Uterus (tissue), 4 donors: ENCODE results near the gene SRPK2. TPM values are rescaled to one million over a fixed set of nuclear protein-coding genes. Genes with fewer than 3 reads are reported as not detected.

Experiments used
- DNase-seq, 2 donors: peaks; one replicate each; pipeline ENCODE4 v3.0.0-alpha.2; 2019 to 2020
- H3K27ac ChIP-seq, 2 donors: fragments of 200-600 bp; sonication (generic); 1 replicate in 1 of 2; 2 replicates in 1 of 2; pipeline ENCODE4 v1.5.1; 2016 to 2018
- H3K27me3 ChIP-seq, 2 donors: fragments of 200-600 bp; sonication (generic); one replicate each; pipeline ENCODE4 v1.5.1; 2018 to 2019; ENCODE audit warnings: control low read depth in 1 of 2
- H3K36me3 ChIP-seq, 2 donors: fragments of 200-600 bp; sonication (generic); one replicate each; pipeline ENCODE4 v1.5.1; 2019; ENCODE audit warnings: control low read depth in 1 of 2
- H3K4me1 ChIP-seq, 2 donors: fragments of 200-600 bp; sonication (generic); one replicate each; pipeline ENCODE4 v1.5.1; 2018 to 2019; ENCODE audit warnings: control low read depth in 1 of 2
- H3K4me3 ChIP-seq, 2 donors: fragments of 200-600 bp; sonication (generic); 1 replicate in 1 of 2; 2 replicates in 1 of 2; pipeline ENCODE4 v1.5.1; 2018 to 2019; ENCODE audit warnings: mild to moderate bottlenecking in 1 of 2
- H3K9me3 ChIP-seq, 2 donors: fragments of 200-600 bp; sonication (generic); one replicate each; pipeline ENCODE4 v1.5.1; 2019; ENCODE audit warnings: control low read depth in 1 of 2
- CTCF ChIP-seq, 4 experiments: fragments of 200-600 bp in 2 of 4; fragments of 450-650 bp in 2 of 4; sonication (generic) in 2 of 4; IDR thresholded peaks; one replicate each; pipeline ENCODE4 v1.5.1; 2016 to 2019; ENCODE audit warnings: antibody characterized with exemption in 4 of 4, mild to moderate bottlenecking in 2 of 4, moderate library complexity in 1 of 4
- POLR2A ChIP-seq, 2 donors: fragments of 450-650 bp; IDR thresholded peaks; one replicate each; pipeline ENCODE4 v1.6.1; 2016; ENCODE audit warnings: antibody characterized with exemption in 2 of 2, mild to moderate bottlenecking in 1 of 2, moderate library complexity in 1 of 2
- intact Hi-C: fragments of 100-400 bp; cut with DNase I; formaldehyde crosslinking; loops from one replicate; pipeline ENCODE4 v1.15.1; 2023; ENCODE audit warnings: low total_unique reads
- total RNA-seq, 4 donors: library from RNA; depleted of rRNA in 3 of 4; stranded (reverse); fragments of >200 nt in 3 of 4; gene quantifications; one replicate each; pipeline versions ENCODE4 v1.1.0 to v1.2.4, GENCODE V29; 2014 to 2023
- donor health status: DM: yes; HTN: yes; CAD: no.

SRPK2 gene
- total RNA-seq, 4 donors from 2014 or later = 40.0 to 129 (median 76.6) TPM

- Histone ChIP-seq H3K27me3 (no peaks in the 10 kb centered on the region), H3K36me3 (no peaks in the 10 kb centered on the region), H3K4me1 (no peaks in the 10 kb centered on the region), H3K27ac (no peak overlapping the region), H3K4me3 (no peak overlapping the region), H3K9me3 (no peaks in the 10 kb centered on the region)
- TF ChIP-seq CTCF (IDR thresholded peaks at IDR 0.05) (no peak), POLR2A (IDR thresholded peaks at IDR 0.05) (no peak)
- intact Hi-C loops = no loop called here
- no peak for DNase-seq
Observed at GRCh38 chr7:105157278-105157677, 231.4 kb downstream of the SRPK2 start.

GRCh38 chr7:105156731-105157130, 232.0 kb downstream of the SRPK2 start:
- Histone ChIP-seq H3K4me3 (no peak overlapping the region), H3K36me3 (no peaks in the 10 kb centered on the region), H3K27me3 (no peaks in the 10 kb centered on the region), H3K9me3 (no peaks in the 10 kb centered on the region), H3K4me1 (no peaks in the 10 kb centered on the region), H3K27ac (no peak overlapping the region)
- intact Hi-C loops = no loop called here
- TF ChIP-seq CTCF (IDR thresholded peaks at IDR 0.05) (no peak), POLR2A (IDR thresholded peaks at IDR 0.05) (no peak)
- no peak for DNase-seq

- no peaks in the 10 kb centered on the region for H3K36me3 ChIP-seq
- no peak overlapping the region for H3K27ac ChIP-seq
- TF ChIP-seq CTCF (IDR thresholded peaks at IDR 0.05) (no peak), POLR2A (IDR thresholded peaks at IDR 0.05) (no peak)
- H3K4me1 ChIP-seq = no peaks in the 10 kb centered on the region
- no peaks in the 10 kb centered on the region for H3K9me3 ChIP-seq
- intact Hi-C loops = no loop called here
- H3K4me3 ChIP-seq = no peak overlapping the region
- no peak for DNase-seq
- H3K27me3 ChIP-seq = no peaks in the 10 kb centered on the region
Observed at GRCh38 chr7:105154084-105154483, 234.6 kb downstream of the SRPK2 start.

GRCh38 chr7:105153531-105153930, 235.2 kb downstream of the SRPK2 start:
- intact Hi-C loops = no loop called here
- TF ChIP-seq CTCF (IDR thresholded peaks at IDR 0.05) = no peak
- no peak for TF ChIP-seq POLR2A (IDR thresholded peaks at IDR 0.05)
- no peak for DNase-seq

GRCh38 chr7:105151152-105151551, 237.6 kb downstream of the SRPK2 start:
- Histone ChIP-seq H3K36me3 (no peaks in the 10 kb centered on the region), H3K27ac (no peak overlapping the region), H3K4me1 (no peaks in the 10 kb centered on the region), H3K27me3 (no peaks in the 10 kb centered on the region), H3K9me3 (no peaks in the 10 kb centered on the region), H3K4me3 (no peak overlapping the region)
- intact Hi-C loops = no loop called here
- no peak for DNase-seq
- TF ChIP-seq CTCF (IDR thresholded peaks at IDR 0.05) (no peak), POLR2A (IDR thresholded peaks at IDR 0.05) (no peak)

More at GRCh38 chr7:105153531-105153930, 235.2 kb downstream of the SRPK2 start:
- no peaks in the 10 kb centered on the region for H3K27me3 ChIP-seq
- H3K36me3 ChIP-seq = no peaks in the 10 kb centered on the region
- no peak overlapping the region for H3K27ac ChIP-seq
- H3K9me3 ChIP-seq = no peaks in the 10 kb centered on the region
- H3K4me1 ChIP-seq = no peaks in the 10 kb centered on the region
- no peak overlapping the region for H3K4me3 ChIP-seq
